Gastroesophageal sphincter (tissue), 4 donors: Measurements from ENCODE around the gene SELENOI. TPM values are rescaled to one million over a fixed set of nuclear protein-coding genes. Genes with fewer than 3 reads are reported as not detected.
"Not testable (repeated sequence)": the region's sequence is repeated elsewhere in the genome, so short reads cannot be mapped to it uniquely, and the experiment has no call there.

Source experiments
- ATAC-seq: fragments of 150-250 bp; one replicate; pipeline ENCODE4 v1.9.1; 2016; ENCODE audit warnings: mild to moderate bottlenecking, moderate library complexity
- H3K27ac ChIP-seq, 4 donors: fragments of 200-600 bp; sonication (generic) in 3 of 4; 1 replicate in 3 of 4; 2 replicates in 1 of 4; pipeline ENCODE4 v1.5.1; 2016 to 2019
- H3K27me3 ChIP-seq: fragments of 200-600 bp; sonication (generic); one replicate; pipeline ENCODE4 v1.5.1; 2019
- H3K36me3 ChIP-seq, 2 donors: fragments of 200-600 bp; sonication (generic); one replicate each; pipeline ENCODE4 v1.5.1; 2019; ENCODE audit warnings: control low read depth in 1 of 2
- H3K4me1 ChIP-seq, 3 donors: fragments of 200-600 bp; sonication (generic); 1 replicate in 2 of 3; 2 replicates in 1 of 3; pipeline ENCODE4 v1.5.1; 2016 to 2019; ENCODE audit warnings: control low read depth in 2 of 3
- H3K4me3 ChIP-seq, 2 donors: fragments of 200-600 bp; sonication (generic); one replicate each; pipeline ENCODE4 v1.5.1; 2019; ENCODE audit warnings: mild to moderate bottlenecking in 1 of 2, moderate library complexity in 1 of 2
- H3K9me3 ChIP-seq, 3 donors: fragments of 200-600 bp; sonication (generic); one replicate each; pipeline ENCODE4 v1.5.1; 2017 to 2019; ENCODE audit warnings: control low read depth in 2 of 3
- CTCF ChIP-seq, 4 experiments: fragments of 200-600 bp in 2 of 4; fragments of 450-650 bp in 2 of 4; sonication (generic) in 1 of 4; IDR thresholded peaks; one replicate each; pipeline ENCODE4 v1.5.1; 2017 to 2019; ENCODE audit warnings: antibody characterized with exemption in 4 of 4, mild to moderate bottlenecking in 2 of 4, moderate library complexity in 2 of 4
- EP300 ChIP-seq: sonication (generic); formaldehyde crosslinking; IDR thresholded peaks from one replicate; pipeline ENCODE4 v1.6.1; 2017; ENCODE audit warnings: antibody characterized with exemption, mild to moderate bottlenecking
- POLR2A ChIP-seq, 2 donors: fragments of 450-650 bp; IDR thresholded peaks; one replicate each; pipeline ENCODE4 v1.6.1; 2017; ENCODE audit warnings: antibody characterized with exemption in 2 of 2, mild to moderate bottlenecking in 2 of 2, moderate library complexity in 1 of 2
- POLR2AphosphoS5 ChIP-seq: sonication (generic); formaldehyde crosslinking; IDR thresholded peaks from one replicate; pipeline ENCODE4 v1.6.1; 2017; ENCODE audit warnings: antibody characterized with exemption
- WGBS, 2 donors: methylation state at CpG; one replicate each; pipeline ENCODE4 v1.1.5; 2018; ENCODE audit warnings: low coverage in 1 of 2; 5-methylcytosine and 5-hydroxymethylcytosine counted together
- total RNA-seq, 4 donors: library from RNA; depleted of rRNA; stranded (reverse); fragments of >200 nt; gene quantifications; one replicate each; pipeline ENCODE4 v1.1.0, GENCODE V29; 2016

The SELENOI gene
- total RNA-seq, 4 donors from 2014 or later, result 7.0 to 10.9 (median 8.7) TPM

- no peaks in the 10 kb centered on the region for H3K4me1 ChIP-seq
- no peak overlapping the region for H3K27ac ChIP-seq
- TF ChIP-seq POLR2A (IDR thresholded peaks at IDR 0.05) (no peak), EP300 (no peak), POLR2AphosphoS5 (no peak), CTCF (IDR thresholded peaks at IDR 0.05) (no peak)
- no peaks in the 10 kb centered on the region for H3K27me3 ChIP-seq
- WGBS, 2 donors, result 87 to 98% methylated on average over 4 of the region's 4 CpGs
- no peak for ATAC-seq
- H3K4me3 ChIP-seq, result no peak overlapping the region
- peaks cover 0 to 20% of the 10 kb centered on the region in 2 donors for H3K36me3 ChIP-seq
- no peaks in the 10 kb centered on the region for H3K9me3 ChIP-seq
Measured at GRCh38 chr2:26364669-26365068, 18.7 kb downstream of the SELENOI start.

DNA sequence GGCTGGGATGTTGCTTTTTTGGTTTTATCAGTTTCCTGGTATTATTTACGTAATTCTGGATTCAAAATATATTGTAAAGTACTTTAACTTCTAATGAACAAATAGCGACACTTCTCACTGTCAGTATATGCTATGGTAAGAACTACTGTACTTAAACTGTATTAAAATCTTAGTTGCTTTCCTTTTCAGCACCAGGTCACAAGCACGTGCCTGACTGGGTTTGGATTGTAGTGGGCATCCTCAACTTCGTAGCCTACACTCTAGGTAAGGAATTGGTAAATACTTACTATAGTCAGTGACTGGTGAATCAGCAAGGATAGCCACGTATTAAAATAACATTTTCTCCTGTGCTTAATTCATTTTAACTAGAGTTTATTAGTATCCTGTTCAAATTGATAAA is 21.0 kb downstream of the SELENOI start:
- Histone ChIP-seq H3K9me3 (no peaks in the 10 kb centered on the region), H3K36me3 (peaks cover 0 to 20% of the 10 kb centered on the region in 2 donors), H3K27me3 (no peaks in the 10 kb centered on the region), H3K4me3 (no peak overlapping the region), H3K4me1 (no peaks in the 10 kb centered on the region), H3K27ac (no peak overlapping the region)
- WGBS, 2 donors, result 82 to 88% methylated on average over 5 of the region's 5 CpGs
- no peak for TF ChIP-seq CTCF (IDR thresholded peaks at IDR 0.05)
- no peak for TF ChIP-seq EP300
- TF ChIP-seq POLR2A (IDR thresholded peaks at IDR 0.05), result no peak
- TF ChIP-seq POLR2AphosphoS5, result no peak
- ATAC-seq, result no peak

DNA sequence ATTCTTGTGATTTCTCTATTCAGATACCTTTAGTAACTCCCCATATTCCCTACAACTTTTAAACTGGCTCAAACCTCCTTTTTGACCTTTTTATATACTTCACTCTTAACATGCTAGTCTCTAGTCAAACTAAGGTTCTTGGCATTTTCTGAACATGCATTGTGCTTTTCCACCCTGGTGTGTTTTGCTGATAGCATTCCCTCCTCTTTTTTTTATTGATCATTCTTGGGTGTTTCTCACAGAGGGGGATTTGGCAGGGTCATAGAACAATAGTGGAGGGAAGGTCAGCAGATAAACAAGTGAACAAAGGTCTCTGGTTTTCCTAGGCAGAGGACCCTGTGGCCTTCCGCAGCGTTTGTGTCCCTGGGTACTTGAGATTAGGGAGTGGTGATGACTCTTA is 23.7 kb downstream of the SELENOI start:
- no CpG with 5 or more reads among the region's 2 CpGs for WGBS, 2 donors
- not testable (repeated sequence) for H3K9me3 ChIP-seq, ATAC-seq, H3K27ac ChIP-seq, H3K27me3 ChIP-seq, H3K4me3 ChIP-seq, H3K4me1 ChIP-seq
- H3K36me3 ChIP-seq, result peaks cover 0 to 46% of the 10 kb centered on the region in 2 donors

GRCh38 chr2:26370909-26371308 is 25.0 kb downstream of the SELENOI start:
- not testable (repeated sequence) for H3K4me1 ChIP-seq, H3K9me3 ChIP-seq, H3K27ac ChIP-seq, ATAC-seq, H3K27me3 ChIP-seq, H3K4me3 ChIP-seq
- no CpG with 5 or more reads among the region's 31 CpGs for WGBS, 2 donors
- peaks cover 0 to 59% of the 10 kb centered on the region in 2 donors for H3K36me3 ChIP-seq

DNA sequence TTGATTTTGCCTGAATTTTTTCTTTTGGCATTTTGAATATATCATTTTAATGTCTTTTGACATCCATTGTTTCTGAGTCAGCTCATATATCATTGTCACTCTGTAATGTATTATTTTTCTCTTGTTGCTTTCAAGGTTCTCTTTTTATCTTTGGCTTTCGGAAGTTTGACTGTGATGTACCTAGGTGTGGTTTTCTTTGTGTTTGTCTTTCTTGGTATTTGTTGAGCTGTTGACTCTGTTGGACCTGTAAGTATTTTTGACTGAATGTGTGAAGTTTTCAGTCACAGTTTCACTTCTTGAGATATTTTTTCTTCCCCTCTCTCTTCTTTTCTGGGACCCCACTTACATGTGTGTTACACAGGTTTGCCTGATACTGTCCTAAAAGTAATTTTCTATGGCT is 30.9 kb downstream of the SELENOI start:
- Histone ChIP-seq H3K27me3 (no peaks in the 10 kb centered on the region), H3K36me3 (peaks cover 0 to 64% of the 10 kb centered on the region in 2 donors), H3K4me1 (no peaks in the 10 kb centered on the region), H3K4me3 (no peak overlapping the region), H3K9me3 (no peaks in the 10 kb centered on the region), H3K27ac (no peak overlapping the region)
- ATAC-seq, result no peak
- TF ChIP-seq POLR2A (IDR thresholded peaks at IDR 0.05), result no peak
- WGBS, 2 donors, result 82 to 100% methylated on average over 1 of the region's 1 CpG

DNA sequence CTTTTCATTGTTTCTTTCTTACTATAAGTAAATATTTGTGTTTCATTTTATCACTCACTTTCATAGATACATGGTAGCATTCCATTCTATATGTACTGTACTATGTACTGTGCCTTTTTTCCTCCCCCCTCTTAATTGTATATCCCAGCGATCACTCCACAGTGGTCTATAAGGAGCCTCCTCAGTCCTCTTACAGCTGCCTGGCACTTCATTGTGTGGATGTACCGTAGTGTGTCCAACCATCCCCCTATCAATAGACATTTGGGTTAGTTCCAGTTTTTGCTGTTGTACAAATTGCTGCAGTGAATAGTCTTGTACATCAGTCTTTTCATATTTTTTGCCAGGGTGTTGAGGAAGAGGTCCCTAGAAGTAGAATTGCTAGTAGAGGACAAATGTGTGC is 34.3 kb downstream of the SELENOI start:
- WGBS, 2 donors, result 78 to 89% methylated on average over 2 of the region's 2 CpGs
- no peak for ATAC-seq
- Histone ChIP-seq H3K4me3 (no peak overlapping the region), H3K36me3 (peaks cover 0 to 50% of the 10 kb centered on the region in 2 donors), H3K4me1 (no peaks in the 10 kb centered on the region), H3K27ac (no peak overlapping the region), H3K9me3 (no peaks in the 10 kb centered on the region), H3K27me3 (no peaks in the 10 kb centered on the region)
- TF ChIP-seq EP300, result no peak

DNA sequence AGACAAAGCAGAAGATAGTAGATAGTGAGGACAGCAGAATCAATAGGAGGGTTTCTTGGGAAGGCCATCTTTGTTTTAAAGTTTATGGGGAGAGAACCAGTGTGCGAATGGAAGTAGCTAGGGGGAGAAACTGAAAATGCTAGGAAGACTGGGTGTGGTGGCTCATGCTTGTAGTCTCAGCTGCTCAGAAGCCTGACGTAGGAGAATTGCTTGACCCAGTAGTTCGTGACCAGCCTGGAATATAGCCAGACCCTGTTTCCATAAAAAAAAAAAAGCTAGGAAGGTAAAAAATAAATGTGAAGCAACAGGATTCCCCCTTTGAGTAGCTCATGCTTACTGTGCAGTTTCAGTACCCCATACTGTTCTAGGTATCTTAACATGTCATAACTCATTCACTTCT is 36.6 kb downstream of the SELENOI start:
- Histone ChIP-seq H3K9me3 (no peaks in the 10 kb centered on the region), H3K27me3 (no peaks in the 10 kb centered on the region), H3K27ac (no peak overlapping the region), H3K4me1 (no peaks in the 10 kb centered on the region), H3K36me3 (peaks cover 0 to 60% of the 10 kb centered on the region in 2 donors), H3K4me3 (no peak overlapping the region)
- no peak for ATAC-seq
- TF ChIP-seq CTCF (IDR thresholded peaks at IDR 0.05) (no peak), EP300 (no peak)
- WGBS, 2 donors, result 72 to 93% methylated on average over 3 of the region's 3 CpGs
